ENCODE data around the gene SLC12A4. TPM values are rescaled to one million over a fixed set of nuclear protein-coding genes. Genes with fewer than 3 reads are reported as not detected.
"Not testable (repeated sequence)": the region's sequence is repeated elsewhere in the genome, so short reads cannot be mapped to it uniquely, and the experiment has no call there.

Gene SLC12A4
- 11.0 and 15.4 TPM in 2 replicates for total RNA-seq (2014; rRNA removed; shearing (Covaris generic); ENCODE audit: low replicate concordance)

DNA sequence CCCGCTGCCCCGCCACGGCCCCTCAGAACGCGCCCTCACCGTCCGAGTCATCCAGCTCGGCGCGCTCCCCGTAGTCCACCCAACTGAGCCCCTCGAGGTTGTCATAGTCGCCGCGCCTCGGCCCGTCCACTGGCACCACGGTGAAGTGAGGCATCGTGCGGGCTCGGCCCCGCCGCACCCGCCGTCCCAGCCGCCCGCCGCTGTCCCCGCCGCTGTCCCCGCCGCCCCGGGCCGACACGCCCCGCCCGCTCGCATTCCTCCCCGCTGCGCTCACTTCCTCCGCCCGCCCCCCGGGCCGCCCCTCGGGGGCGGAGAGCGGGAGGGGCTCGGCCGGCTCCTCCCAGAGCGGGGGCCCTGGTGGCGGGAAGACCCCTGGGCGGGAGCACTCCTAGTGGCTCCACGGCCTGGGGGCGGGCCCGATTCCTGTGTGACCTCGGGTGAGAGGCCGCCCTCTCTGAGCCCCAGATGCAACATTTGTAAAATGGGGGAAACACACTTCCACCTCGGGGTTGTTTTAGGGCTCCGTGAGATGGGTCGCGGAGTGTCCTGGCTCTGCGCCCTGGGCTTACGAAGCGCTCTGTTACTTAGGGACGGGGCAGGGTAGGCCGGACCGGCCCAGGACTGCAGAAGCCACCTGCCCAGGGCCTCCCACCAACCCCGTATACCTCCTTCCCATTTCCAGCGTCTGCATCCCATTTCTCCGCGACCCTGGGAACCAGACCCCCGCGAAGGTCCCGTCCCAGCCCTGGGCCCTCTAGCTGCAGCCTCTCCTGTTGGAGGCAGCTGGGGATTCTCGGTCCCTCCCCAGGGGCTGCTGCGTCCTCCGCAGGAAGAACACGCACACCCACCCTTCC lies at the start of gene SLC12A4:
TSS of gene SLC12A4 (minus strand) at position 238 of the 854 bp plus-strand sequence. CDS start at position 154, 84 bp downstream.
- H3K4me2 ChIP-seq (ENCODE audit: low read depth, low read length, poor library complexity, severe bottlenecking): peak within 1 kb of the TSS; percentile 82
- H3K79me2 ChIP-seq (ENCODE audit: low read length): no peaks in the 10 kb centered on the region
- no peaks in the 10 kb centered on the region for H3K27me3 ChIP-seq (ENCODE audit: low read length)
- H4K20me1 ChIP-seq (ENCODE audit: insufficient read depth, low read depth, low read length): no peaks in the 10 kb centered on the region
- H3K36me3 ChIP-seq (ENCODE audit: insufficient read depth, low read length): no peaks in the 10 kb centered on the region
- peak within 1 kb of the TSS; percentile 90; the same call in 1 of the 2 replicates for H2AFZ ChIP-seq (ENCODE audit: low read length)
- peak within 1 kb of the TSS; percentile 72 for H3K9ac ChIP-seq (ENCODE audit: low read length)
- no peaks in the 10 kb centered on the region for H3K9me3 ChIP-seq (ENCODE audit: low read length)
- peak within 1 kb of the TSS; percentile 21; the same call in 1 of the 2 replicates for H3K27ac ChIP-seq (ENCODE audit: low read length)
- peaks cover 20% of the 10 kb centered on the region for H3K4me1 ChIP-seq (ENCODE audit: low read length)
- peak; percentile 94 for DNase-seq
- H3K9me2 ChIP-seq (replicated peaks; ENCODE audit: insufficient read depth, low read length): no peaks in the 10 kb centered on the region
- H3K4me3 ChIP-seq (ENCODE audit: low read length): peak within 1 kb of the TSS; percentile 74

DNA sequence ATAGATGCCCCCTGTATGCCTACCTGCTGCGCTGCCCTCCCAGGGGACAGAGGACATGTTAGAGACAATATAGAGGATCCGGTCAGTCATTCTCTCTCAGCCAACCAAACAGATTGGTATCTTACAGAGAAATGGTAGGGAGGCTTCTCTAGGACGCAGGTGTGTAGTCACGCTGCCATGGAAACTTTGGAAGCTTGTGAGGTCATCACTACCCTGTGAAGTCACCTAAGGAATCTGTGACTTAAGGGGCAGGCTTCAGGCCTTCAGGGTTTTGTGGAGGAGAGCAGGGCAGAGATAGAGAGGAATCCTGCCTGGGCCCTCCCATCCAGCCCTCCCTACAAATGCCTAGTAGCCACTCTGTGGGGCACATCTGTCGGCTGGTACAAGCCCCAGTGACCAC lies 47.2 kb upstream of the SLC12A4 start, which contains the start of gene DPEP2NB:
TSS of gene DPEP2NB (minus strand) at position 231 of the 400 bp plus-strand sequence. CDS start at position 90, 141 bp downstream.
- H3K9me2 ChIP-seq (replicated peaks; ENCODE audit: insufficient read depth, low read length): no peaks in the 10 kb centered on the region
- no peaks in the 10 kb centered on the region for H4K20me1 ChIP-seq (ENCODE audit: insufficient read depth, low read depth, low read length)
- H3K4me1 ChIP-seq (ENCODE audit: low read length): peaks cover 3% of the 10 kb centered on the region; the same call in 1 of the 2 replicates
- no peak within 1 kb of the TSS for H3K9ac ChIP-seq (ENCODE audit: low read length)
- H3K9me3 ChIP-seq (ENCODE audit: low read length): no peaks in the 10 kb centered on the region
- no peak for DNase-seq
- no peaks in the 10 kb centered on the region for H3K79me2 ChIP-seq (ENCODE audit: low read length)
- no peaks in the 10 kb centered on the region for H3K36me3 ChIP-seq (ENCODE audit: insufficient read depth, low read length)
- no peaks in the 10 kb centered on the region for H3K27me3 ChIP-seq (ENCODE audit: low read length)
- H3K4me2 ChIP-seq (ENCODE audit: low read depth, low read length, poor library complexity, severe bottlenecking): no peak within 1 kb of the TSS
- H3K4me3 ChIP-seq (ENCODE audit: low read length): no peak within 1 kb of the TSS
- H2AFZ ChIP-seq (ENCODE audit: low read length): no peak within 1 kb of the TSS
- H3K27ac ChIP-seq (ENCODE audit: low read length): no peak within 1 kb of the TSS

DNA sequence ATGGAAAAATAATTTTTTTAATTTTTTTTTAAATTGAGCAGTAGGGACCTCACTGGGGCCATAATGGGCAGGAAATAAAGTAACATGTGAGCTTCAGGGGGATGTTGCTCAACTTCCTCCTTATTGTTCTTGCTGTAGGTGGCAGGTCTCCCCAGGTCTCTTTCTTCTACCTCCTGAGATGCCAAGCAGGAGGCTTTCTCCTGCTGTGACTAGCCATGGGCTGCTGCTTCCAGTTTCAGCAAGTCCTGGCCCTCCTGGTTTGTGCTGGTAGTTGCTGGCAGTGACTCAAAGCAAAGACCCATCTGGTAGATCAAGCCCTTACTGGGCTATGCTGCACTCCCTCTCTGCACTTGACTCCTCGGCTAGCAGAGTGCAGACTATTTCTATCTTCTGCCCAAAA lies 45.0 kb upstream of the SLC12A4 start:
- Histone ChIP-seq H3K27me3 (ENCODE audit: low read length) (no peaks in the 10 kb centered on the region), H4K20me1 (ENCODE audit: insufficient read depth, low read depth, low read length) (no peaks in the 10 kb centered on the region), H3K79me2 (ENCODE audit: low read length) (no peaks in the 10 kb centered on the region), H3K4me2 (ENCODE audit: low read depth, low read length, poor library complexity, severe bottlenecking) (no peak overlapping the region), H3K27ac (ENCODE audit: low read length) (no peak overlapping the region), H2AFZ (ENCODE audit: low read length) (peak overlapping the region; percentile 81; the same call in 1 of the 2 replicates), H3K4me1 (ENCODE audit: low read length) (peaks cover 3% of the 10 kb centered on the region; the same call in 1 of the 2 replicates), H3K9me2 (replicated peaks; ENCODE audit: insufficient read depth, low read length) (no peaks in the 10 kb centered on the region), H3K36me3 (ENCODE audit: insufficient read depth, low read length) (no peaks in the 10 kb centered on the region), H3K9ac (ENCODE audit: low read length) (no peak overlapping the region), H3K4me3 (ENCODE audit: low read length) (no peak overlapping the region), H3K9me3 (ENCODE audit: low read length) (no peaks in the 10 kb centered on the region)
- no peak for DNase-seq

DNA sequence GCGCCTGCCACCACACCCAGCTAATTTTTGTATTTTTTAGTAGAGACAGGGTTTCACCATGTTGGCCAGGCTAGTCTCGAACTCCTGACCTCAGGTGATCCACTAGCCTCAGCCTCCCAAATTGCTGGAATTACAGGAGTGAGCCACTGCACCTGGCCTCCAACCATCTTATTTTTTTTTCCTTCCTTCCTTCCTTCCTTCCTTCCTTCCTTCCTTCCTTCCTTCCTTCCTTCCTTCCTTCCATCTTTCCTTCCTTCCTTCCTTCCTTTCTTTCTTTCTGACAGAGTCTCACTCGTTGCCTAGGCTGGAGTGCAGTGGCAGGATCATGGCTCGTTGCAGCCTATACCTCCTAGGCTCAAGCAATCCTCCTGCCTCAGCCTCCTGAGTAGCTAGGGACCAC lies 41.4 kb upstream of the SLC12A4 start:
- H3K4me1 ChIP-seq (ENCODE audit: low read length); DNase-seq; H4K20me1 ChIP-seq (ENCODE audit: insufficient read depth, low read depth, low read length); H3K27ac ChIP-seq (ENCODE audit: low read length); H3K9ac ChIP-seq (ENCODE audit: low read length); H3K4me2 ChIP-seq (ENCODE audit: low read depth, low read length, poor library complexity, severe bottlenecking); H3K4me3 ChIP-seq (ENCODE audit: low read length); H3K36me3 ChIP-seq (ENCODE audit: insufficient read depth, low read length); H3K27me3 ChIP-seq (ENCODE audit: low read length); H2AFZ ChIP-seq (ENCODE audit: low read length); H3K9me3 ChIP-seq (ENCODE audit: low read length); H3K79me2 ChIP-seq (ENCODE audit: low read length); H3K9me2 ChIP-seq (replicated peaks; ENCODE audit: insufficient read depth, low read length): not testable (repeated sequence)

DNA sequence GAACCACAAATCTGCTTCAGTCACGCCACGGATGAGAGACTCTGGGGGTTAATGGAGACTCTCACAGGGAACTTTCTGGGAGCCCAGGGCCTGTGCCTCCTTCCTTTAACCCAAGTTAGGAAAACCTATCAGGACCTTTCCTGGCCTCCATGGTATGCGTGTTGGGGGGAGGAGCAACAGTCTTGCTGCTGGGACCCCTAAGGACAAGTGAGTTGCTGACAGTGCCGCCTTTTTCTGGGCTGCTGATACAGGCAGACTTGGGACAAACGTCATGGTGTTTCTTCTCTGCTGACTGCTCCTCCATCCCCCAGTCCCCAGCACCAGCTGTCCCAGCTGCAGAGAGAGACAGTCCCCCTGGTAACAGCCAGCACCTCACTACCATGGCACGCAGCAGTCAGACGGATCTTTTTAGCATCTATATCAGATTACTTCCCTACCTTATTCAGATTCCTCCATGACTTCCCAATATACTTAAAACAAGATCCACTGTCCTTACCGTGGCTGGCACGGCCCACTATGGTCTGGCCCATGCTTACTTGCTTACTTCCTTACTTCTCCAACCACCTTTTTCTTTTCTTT lies 40.8 kb upstream of the SLC12A4 start:
- H3K4me2 ChIP-seq (ENCODE audit: low read depth, low read length, poor library complexity, severe bottlenecking): no peak overlapping the region
- H2AFZ ChIP-seq (ENCODE audit: low read length): no peak overlapping the region
- no peaks in the 10 kb centered on the region for H3K27me3 ChIP-seq (ENCODE audit: low read length)
- no peaks in the 10 kb centered on the region for H3K9me3 ChIP-seq (ENCODE audit: low read length)
- no peak overlapping the region for H3K9ac ChIP-seq (ENCODE audit: low read length)
- no peak for DNase-seq
- H3K79me2 ChIP-seq (ENCODE audit: low read length): no peaks in the 10 kb centered on the region
- no peaks in the 10 kb centered on the region for H4K20me1 ChIP-seq (ENCODE audit: insufficient read depth, low read depth, low read length)
- H3K4me3 ChIP-seq (ENCODE audit: low read length): no peak overlapping the region
- H3K27ac ChIP-seq (ENCODE audit: low read length): no peak overlapping the region
- no peaks in the 10 kb centered on the region for H3K9me2 ChIP-seq (replicated peaks; ENCODE audit: insufficient read depth, low read length)
- H3K4me1 ChIP-seq (ENCODE audit: low read length): peaks cover 9% of the 10 kb centered on the region
- H3K36me3 ChIP-seq (ENCODE audit: insufficient read depth, low read length): no peaks in the 10 kb centered on the region

DNA sequence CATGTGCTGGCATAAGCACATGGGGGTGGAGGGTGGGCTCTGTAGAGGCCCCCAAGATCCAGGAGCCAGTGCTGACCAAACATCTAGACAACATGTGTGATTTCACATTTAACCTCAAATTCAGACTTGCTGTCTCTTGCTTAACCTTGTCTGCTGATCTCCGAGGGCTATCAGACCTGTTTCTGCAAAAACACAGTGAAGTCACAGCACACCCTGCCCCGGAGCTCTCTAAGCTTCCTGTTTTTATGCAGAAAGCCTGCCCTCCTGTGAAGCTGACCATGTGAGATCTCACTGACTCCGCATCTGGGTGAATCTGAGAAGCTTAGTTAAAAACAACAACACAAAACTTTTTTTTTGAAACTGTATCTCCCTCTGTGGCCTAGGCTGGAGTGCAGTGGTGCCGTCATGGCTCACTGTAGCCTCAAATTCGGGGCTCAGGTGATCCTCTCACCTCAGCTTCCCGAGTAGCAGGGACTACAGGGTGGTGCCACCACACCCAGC lies 37.4 kb upstream of the SLC12A4 start:
- H3K27ac ChIP-seq (ENCODE audit: low read length): no peak overlapping the region
- H3K4me3 ChIP-seq (ENCODE audit: low read length): no peak overlapping the region
- H2AFZ ChIP-seq (ENCODE audit: low read length): peak overlapping the region; percentile 90

DNA sequence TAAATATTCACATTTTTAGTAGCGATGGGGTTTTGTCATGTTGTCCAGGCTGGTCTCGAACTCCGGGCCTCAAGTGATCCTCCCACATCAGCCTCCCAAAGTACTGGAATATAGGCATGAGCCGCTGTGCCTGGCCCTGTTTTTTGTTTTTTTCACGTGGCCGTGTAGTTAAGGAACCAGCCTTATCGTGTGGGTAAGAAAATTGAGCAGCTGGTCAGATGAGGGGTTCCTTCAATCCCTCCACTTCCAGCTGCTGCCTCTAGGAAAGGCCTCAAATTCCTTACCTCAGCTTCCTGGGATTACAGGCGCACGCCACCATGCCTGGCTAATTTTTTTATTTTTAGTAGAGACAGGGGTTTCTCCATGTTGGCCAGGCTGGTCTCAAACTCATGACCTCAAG lies 36.8 kb upstream of the SLC12A4 start:
- Histone ChIP-seq H3K9me2 (replicated peaks; ENCODE audit: insufficient read depth, low read length) (no peaks in the 10 kb centered on the region), H3K27ac (ENCODE audit: low read length) (no peak overlapping the region), H3K9ac (ENCODE audit: low read length) (no peak overlapping the region), H3K27me3 (ENCODE audit: low read length) (no peaks in the 10 kb centered on the region), H2AFZ (ENCODE audit: low read length) (peak overlapping the region; percentile 90; the same call in 1 of the 2 replicates), H3K36me3 (ENCODE audit: insufficient read depth, low read length) (no peaks in the 10 kb centered on the region), H3K4me2 (ENCODE audit: low read depth, low read length, poor library complexity, severe bottlenecking) (no peak overlapping the region), H3K4me3 (ENCODE audit: low read length) (no peak overlapping the region), H3K9me3 (ENCODE audit: low read length) (no peaks in the 10 kb centered on the region), H3K4me1 (ENCODE audit: low read length) (peaks cover 12% of the 10 kb centered on the region), H4K20me1 (ENCODE audit: insufficient read depth, low read depth, low read length) (no peaks in the 10 kb centered on the region), H3K79me2 (ENCODE audit: low read length) (no peaks in the 10 kb centered on the region)
- no peak for DNase-seq

More for the DNA sequence above, 37.4 kb upstream of the SLC12A4 start:
- no peaks in the 10 kb centered on the region for H3K9me2 ChIP-seq (replicated peaks; ENCODE audit: insufficient read depth, low read length)
- no peaks in the 10 kb centered on the region for H3K27me3 ChIP-seq (ENCODE audit: low read length)
- H3K79me2 ChIP-seq (ENCODE audit: low read length): no peaks in the 10 kb centered on the region
- peaks cover 7% of the 10 kb centered on the region for H3K4me1 ChIP-seq (ENCODE audit: low read length)
- H3K36me3 ChIP-seq (ENCODE audit: insufficient read depth, low read length): no peaks in the 10 kb centered on the region
- H3K9ac ChIP-seq (ENCODE audit: low read length): 0 out of 2 replicates have a peak overlapping the region, but pooled peaks have one; percentile 30
- H4K20me1 ChIP-seq (ENCODE audit: insufficient read depth, low read depth, low read length): no peaks in the 10 kb centered on the region
- DNase-seq: peak; percentile 65
- H3K9me3 ChIP-seq (ENCODE audit: low read length): no peaks in the 10 kb centered on the region
- H3K4me2 ChIP-seq (ENCODE audit: low read depth, low read length, poor library complexity, severe bottlenecking): no peak overlapping the region

DNA sequence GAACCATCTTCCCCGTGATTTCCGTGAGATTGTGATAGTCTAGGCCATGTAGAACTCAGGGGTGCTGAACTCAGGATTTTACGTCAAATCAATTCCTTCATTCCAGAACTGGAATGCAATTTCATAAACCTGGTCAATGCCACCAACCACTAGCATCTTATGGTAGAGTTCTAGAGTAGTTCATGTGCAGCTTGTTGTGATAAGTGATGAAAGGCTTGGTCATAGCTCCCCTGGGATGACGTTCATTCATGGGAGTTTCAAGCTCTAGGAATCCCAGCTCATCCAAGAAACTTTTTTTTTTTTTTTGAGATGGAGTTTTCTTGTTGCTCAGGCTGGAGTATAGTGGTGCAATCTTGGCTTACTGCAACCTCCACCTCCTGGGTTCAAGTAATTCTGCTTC lies 34.6 kb upstream of the SLC12A4 start:
- peaks cover 24% of the 10 kb centered on the region for H3K4me1 ChIP-seq (ENCODE audit: low read length)
- no peaks in the 10 kb centered on the region for H3K36me3 ChIP-seq (ENCODE audit: insufficient read depth, low read length)
- no peaks in the 10 kb centered on the region for H4K20me1 ChIP-seq (ENCODE audit: insufficient read depth, low read depth, low read length)
- H3K9me2 ChIP-seq (replicated peaks; ENCODE audit: insufficient read depth, low read length): no peaks in the 10 kb centered on the region
- DNase-seq: no peak
- H3K27me3 ChIP-seq (ENCODE audit: low read length): no peaks in the 10 kb centered on the region
- H3K9me3 ChIP-seq (ENCODE audit: low read length): no peaks in the 10 kb centered on the region
- no peak overlapping the region for H3K9ac ChIP-seq (ENCODE audit: low read length)
- H2AFZ ChIP-seq (ENCODE audit: low read length): no peak overlapping the region
- H3K4me2 ChIP-seq (ENCODE audit: low read depth, low read length, poor library complexity, severe bottlenecking): no peak overlapping the region
- H3K79me2 ChIP-seq (ENCODE audit: low read length): no peaks in the 10 kb centered on the region
- H3K4me3 ChIP-seq (ENCODE audit: low read length): no peak overlapping the region
- H3K27ac ChIP-seq (ENCODE audit: low read length): no peak overlapping the region

Measured in Karpas-422 (cell line).